HG03175 (cell line): Measurements from ENCODE around the gene CASP10.

Source experiments
- ATAC-seq: cut with Tn5 transposase; IDR thresholded peaks from one replicate; pipeline ENCODE4 v1.9.1; 2021; ENCODE audit warnings: mild to moderate bottlenecking, moderate library complexity; ENCODE audit not compliant: unreplicated experiment

Gene CASP10

DNA sequence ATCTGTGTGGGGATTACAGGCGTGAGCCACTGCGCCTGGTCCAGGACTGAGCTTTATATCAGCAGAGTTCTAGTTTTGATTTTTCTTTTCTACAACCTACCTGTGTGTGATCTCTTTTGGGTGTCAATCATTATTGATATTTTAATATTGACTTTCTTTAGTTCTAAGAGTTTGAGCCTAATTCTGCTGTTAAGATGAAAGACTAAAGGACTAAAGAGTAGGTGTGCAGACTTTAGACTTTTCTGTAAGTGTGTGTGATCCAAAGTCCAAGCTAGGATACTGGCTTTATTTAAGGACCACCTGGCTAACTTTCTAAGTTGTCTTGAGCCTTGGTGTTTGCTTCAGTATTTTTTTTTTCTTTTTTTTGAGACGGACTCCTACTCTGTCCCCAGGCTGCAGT lies 12.4 kb downstream of the CASP10 start:
- no peak for ATAC-seq

DNA sequence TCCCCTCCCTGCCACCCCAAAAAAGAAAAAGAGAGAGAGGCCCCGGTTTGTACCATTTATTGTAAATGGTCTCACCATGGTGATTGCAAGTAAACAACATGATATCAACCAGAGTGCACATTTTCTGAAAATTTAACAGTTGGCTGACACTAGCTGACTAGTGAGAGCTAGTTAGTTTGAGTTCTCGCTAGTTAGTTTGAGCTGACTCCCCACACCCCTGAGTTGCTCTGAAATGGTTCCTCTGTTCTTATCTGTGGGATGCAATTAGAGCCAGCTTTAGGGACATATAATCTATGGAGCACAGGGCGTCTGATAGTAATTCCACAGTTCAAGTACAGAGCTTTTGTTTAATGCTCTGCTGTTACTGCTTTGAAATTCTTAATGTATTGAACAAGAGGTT lies 13.1 kb downstream of the CASP10 start:
- no peak for ATAC-seq

DNA sequence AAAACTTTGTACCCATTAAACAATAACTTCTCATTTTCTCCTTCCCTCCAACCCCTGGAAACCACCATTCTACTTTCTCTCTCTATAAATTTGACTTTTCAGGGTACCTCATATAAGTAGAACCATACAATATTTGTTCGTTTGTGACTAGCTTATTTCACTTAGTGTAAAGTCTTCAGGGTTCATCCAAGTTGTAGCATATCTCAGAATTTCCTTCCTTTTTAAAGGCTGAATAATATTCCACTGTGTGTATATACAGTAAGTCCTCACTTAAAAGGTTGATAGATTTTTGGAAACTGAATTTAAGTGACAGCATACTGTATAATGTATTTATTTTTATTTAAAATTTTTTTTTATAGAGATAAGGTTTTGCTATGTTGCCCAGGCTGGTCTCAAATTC lies 13.9 kb downstream of the CASP10 start:
- no peak for ATAC-seq

DNA sequence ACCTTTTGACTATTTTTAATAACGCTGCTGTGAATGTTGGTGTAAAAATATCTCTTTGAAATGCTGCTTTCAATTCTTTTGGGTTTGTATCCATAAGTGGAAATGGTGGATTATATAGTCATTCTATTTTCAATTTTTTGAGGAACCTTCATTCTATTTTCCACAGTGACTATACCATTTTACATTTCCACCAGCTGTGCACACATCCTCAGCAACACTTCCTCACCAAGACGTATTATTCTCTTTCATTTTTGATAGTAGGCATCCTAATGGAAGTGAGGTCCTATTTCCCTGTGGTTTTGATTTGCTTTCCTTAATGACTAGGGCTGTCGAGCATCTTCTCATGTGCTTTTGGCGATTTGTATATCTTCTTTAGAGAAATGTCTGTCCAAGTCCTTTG lies 14.8 kb downstream of the CASP10 start:
- no peak for ATAC-seq

DNA sequence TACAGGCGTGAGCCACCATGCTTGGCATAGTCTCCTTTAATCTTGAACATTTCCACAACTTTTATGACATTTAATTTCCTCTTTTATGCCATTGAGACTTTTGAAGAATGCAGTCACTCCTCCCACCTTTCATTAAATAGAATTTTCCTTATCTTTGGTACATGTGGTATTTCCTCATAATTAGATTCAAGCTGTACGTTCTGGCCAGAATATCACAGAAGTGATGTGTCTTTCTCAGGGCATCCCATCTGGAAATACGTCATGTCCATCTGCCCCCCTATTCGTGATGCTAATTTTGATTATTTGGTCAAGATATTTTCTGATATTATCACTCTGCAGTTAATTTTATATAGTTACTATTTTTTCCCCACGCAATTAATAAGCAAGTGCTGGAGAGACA lies 16.9 kb downstream of the CASP10 start:
- ATAC-seq = no peak

DNA sequence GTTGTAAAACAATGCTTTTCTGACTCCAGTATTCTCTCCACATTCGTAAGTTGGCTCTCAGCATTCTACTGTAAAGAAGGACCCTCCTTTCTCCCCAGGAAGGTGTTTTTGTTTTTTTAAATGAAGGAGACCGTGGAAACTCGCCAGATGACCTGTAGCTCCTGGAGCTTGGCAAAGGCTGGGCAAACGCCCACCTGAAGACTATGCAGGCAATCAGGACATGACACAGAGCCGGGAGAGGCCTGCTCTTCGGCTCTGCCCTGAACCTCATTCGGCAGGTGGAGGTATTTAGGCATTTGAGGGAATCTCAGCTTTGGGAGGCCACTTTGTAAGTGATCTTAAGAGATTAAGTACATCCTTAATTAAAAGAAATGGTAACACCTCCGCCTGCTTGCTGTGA lies 17.4 kb downstream of the CASP10 start:
- no peak for ATAC-seq

DNA sequence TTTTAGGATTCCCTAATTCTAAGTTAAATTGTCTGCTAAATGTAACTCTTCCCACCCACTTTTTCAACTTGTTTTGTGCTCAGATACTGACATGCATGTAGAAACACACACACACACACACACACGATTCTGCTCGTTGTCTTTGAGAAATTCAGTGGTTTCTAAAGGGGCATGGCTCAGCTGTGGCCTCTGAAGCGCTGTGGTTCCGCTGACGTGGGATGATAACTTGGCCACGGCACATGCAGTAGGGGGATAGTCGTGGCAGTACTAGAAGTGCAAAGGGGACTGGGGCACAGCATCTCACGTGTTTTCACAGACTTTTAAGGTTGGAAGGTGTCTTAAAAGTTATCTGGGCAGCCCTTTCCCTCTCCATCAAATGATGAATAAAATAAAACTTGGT lies 18.4 kb downstream of the CASP10 start:
- ATAC-seq = no peak

DNA sequence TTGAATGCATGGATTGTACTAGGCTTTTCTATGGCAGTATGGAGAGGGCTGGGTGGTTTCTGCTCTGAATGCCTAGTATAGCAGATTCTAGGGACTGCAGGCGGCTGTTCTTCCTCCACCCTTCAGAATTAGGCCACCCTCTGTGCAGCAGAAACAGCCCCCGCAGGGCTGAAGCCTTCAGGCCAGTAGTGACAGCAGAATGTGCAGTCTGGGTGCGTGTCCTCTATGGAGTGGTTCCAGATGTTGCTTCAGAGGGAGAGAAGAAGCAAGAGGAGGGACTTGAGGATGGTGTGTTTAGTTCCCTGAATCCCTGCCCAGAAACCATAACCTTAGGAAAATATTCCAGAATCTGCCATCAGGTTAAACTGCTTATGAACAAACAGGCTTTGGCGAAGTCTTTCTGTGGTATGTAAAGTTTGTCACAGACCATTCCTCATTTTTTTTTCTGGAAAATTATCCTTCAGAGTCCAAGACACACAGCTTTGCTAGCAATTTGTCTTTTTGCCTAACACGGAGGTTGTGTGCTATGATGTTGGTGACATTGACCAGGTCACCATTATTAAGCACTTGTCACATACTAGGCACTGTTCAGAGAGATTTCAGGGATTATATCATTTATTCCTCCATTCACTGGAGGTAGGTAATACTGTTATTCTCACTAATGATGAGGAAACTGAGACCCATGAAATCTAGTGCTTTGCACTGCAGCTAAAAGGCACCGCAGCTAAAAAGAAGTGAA lies 21.1 kb downstream of the CASP10 start:
- no peak for ATAC-seq

DNA sequence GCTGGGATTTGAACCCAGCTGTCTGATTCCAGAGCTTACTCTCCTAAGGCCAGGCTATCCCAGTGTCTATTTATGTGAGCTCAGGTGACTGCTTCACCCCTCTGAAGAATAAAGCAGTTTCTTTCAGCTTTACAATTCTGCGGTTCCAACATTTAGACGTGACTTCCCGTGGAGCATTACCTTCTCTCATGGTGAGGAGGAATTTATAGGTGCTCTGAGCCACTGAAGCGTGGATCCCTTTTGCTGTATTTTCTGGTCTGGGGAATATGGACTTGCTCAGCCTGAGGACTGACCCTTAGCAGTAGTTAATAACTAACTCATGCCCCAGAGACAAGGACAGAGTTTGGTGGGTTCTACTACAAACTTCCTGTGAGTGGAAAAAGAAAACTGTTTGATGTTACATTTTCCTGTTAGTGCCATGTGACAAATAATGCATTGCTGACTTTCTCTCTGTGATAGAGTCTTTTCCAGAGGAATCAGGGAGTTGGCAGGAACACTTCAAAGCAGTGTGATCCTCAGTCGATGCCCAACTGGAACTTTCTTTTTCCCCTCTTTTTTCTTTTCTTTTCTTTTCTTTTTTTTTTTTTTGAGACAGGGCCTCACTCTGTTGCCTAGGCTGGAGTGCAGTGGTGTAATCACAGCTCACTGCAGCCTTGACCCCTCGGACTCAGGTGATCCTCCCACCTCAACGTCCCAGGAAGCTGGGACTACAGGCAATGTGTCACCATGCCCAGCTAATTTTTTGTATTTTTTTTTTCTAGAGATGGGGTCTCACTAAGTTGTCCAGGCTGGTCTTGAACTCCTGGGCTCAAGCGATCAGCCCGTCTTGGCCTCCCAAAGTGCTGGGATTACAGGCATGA lies 21.9 kb downstream of the CASP10 start:
- no peak for ATAC-seq

DNA sequence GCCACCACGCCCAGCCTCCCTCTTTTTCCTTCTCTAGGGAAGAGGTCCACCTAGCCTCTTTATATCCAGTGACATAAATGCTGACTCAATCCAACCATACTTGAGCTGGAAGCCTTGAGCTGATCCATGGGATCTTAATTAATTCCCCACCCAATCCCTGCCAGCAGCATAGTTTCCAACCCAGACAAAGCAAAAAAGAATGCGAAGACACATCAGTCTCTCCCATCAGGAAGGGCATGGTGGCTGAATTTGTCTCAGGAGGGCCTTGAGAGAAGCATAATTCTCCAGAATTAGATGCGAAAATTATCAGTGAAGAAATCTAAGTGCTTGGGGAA lies 22.5 kb downstream of the CASP10 start:
- ATAC-seq = no peak

DNA sequence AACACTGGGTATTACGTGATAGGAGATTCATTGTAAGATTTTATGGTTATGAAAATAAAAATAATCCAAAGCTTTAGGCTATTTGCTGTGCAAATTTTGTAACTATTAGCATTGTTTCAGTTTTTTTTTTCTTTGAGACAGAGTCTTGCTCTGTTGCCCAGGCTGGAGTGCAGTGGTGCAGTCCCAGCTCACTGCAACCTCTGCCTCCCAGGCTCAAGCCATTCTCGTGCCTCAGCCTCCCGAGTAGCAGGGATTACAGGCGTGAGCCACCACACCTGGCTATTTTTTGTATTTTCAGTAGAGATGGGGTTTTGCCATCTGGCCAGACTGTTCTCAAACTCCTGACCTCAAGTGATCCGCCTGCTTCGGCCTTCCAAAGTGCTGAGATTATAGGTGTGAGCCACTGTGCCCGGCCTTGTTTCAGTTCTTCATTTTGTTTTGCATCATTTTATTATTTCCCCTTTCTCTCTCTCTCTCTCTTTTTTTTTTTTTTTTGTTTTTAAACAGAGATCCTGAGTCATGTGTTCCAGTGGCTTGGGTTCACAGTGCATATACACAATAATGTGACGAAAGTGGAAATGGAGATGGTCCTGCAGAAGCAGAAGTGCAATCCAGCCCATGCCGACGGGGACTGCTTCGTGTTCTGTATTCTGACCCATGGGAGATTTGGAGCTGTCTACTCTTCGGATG lies 25.8 kb downstream of the CASP10 start:
- peak; percentile 78 for ATAC-seq

DNA sequence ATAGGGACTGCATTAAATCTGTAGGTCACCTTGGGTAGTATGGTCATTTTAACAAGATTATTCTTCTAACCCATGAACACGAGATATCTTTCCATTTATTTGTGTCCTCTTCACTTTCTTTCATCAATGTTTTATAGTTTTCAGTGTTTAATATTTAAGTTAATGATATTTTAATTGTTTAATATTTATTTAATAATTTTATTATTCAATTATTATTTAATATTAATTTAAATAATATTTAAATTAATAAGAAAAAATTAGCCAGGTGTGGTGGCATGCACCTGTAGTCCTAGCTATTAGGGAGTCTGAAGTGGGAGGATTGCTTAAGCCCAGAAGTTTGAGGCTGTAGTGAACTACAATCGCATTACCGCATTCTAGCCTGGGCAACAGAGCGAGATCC lies 33.0 kb downstream of the CASP10 start:
- ATAC-seq = no peak

DNA sequence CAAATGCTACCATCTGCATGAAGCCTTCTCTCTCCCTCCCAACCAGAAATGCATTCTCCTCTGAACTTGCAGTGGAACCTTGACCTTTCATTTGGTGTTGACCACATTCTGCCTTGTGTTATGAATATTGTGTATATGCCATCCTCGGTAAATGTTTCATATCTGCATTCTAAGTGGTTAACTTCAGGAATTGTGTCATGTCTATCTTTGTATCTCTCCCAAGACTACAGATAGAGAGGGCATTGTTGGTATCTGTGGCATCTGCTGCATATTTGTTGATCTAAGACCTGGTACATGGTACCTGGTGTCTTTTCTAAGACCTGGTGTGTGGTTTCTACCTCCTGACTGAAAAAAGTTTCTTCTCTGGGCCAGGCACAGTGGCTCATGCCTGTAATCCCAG lies 34.0 kb downstream of the CASP10 start:
- ATAC-seq = no peak

DNA sequence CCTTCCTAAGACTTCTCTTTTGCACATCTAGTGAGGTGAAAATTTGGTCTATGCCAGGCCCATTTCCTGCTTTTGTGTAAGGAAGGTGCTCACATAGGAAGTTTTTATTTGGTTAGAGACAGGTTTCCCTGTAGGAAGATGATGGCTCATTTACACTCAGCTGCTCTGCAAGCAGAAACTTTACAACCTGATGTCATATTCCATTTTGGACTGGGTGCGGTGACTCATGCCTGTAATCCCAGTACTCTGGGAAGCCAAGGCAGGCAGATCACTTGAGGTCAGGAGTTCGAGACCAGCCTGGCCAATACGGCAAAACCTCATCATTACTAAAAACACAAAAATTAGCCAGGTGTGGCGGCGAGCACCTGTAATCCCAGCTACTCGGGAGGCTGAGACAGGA lies 35.8 kb downstream of the CASP10 start:
- ATAC-seq = no peak

DNA sequence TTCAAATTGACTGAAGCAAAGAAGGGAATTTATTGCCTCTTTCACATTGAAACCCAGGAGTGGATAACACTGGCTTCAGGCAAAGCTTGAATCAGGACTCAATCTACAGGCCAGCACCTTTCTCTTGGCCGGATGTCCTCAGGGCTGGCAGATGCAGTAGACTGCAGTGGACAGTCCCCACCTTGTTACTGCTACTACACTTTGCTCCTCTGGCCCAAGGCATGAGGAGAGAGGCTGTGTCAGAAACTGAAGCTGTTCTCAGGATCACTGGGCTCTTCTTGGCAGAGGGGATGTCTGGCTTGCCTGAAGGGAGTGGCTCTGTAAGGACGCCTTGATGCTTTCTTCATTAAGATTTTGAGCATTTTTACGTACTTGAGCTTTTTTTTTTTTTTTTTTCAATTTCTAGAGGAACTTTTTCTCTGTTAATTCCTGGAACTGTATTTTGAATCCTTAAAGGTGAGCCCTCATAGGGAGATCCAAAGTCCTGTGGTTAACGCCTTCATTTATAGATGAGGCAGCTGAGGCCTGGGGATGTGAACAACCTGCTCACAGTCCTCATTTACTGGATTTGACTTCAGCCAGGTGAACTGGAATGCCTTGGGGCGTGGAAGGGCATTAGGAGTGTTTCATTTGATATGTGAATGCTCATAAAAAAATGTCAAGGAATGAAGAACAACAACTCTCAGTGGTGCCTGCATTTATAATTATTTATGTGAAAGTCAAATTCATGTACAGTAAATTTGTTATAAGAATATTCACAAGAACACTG lies 36.6 kb downstream of the CASP10 start:
- no peak for ATAC-seq

DNA sequence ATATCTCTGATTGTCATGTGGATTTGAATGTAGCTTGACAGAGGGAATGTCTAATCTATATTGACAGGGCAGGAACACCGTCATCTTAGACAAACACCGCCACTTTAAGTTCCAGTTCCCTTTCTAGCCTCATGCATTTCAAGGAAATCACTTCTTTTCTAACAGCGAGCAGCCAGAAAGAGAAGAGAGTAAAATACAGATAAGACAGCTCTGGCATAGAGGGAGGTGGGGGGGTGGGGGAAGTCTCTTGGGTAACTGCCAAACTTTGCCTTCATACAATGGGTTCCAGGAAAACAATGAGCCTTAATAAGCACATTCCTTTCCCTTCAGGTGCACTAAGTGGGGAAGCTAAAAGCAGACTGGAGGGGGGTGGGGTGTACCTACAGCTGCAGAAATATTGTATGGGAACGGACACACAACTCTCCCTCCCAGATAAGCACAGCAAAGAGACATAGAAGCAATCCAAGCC lies 37.2 kb downstream of the CASP10 start:
- no peak for ATAC-seq

DNA sequence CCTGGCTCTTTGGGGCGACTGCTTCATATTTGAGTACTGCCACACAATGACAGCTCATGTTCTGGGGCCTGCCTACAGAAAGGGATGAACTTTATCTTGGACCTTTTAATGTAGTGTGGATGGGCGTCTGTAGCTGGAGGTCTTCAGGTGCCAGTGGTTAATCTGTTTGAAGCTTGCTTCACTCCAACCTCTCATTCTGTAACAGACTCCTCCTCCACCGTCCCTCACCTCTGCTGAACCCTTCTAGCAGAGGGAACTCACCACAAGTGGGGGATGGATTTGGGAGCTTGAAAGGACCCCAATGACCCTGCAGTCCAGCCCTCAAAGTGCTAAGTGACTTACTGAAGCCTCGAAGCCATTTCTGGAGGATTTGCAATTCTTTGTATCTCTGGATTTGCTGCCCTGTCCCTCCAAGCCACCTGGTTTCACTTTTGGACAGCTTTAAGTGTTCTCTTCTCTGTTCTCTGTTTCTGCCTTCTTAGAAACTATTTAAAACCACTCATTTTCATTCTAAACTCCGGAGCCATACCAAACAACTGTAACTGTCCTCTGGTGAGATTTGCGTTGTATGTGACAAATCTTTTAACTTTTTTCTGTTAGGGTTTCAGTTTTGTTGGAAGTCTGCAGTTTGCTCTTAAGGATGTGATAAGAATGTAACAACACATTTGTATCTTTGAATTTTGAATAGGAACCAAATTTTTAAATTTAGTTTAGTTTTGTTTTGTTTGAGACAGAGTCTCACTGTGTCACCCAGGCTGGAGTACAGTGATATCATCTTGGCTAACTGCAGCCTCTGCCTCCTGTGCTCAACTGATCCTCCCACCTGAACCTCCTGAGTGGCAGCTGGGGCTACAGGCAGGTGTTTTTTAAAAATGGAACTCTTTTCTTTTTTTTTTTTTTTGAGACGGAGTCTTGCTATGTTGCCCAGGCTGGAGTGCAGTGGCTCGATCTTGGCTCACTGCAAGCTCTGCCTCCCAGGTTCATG lies 40.4 kb downstream of the CASP10 start:
- ATAC-seq = peak; percentile 89

DNA sequence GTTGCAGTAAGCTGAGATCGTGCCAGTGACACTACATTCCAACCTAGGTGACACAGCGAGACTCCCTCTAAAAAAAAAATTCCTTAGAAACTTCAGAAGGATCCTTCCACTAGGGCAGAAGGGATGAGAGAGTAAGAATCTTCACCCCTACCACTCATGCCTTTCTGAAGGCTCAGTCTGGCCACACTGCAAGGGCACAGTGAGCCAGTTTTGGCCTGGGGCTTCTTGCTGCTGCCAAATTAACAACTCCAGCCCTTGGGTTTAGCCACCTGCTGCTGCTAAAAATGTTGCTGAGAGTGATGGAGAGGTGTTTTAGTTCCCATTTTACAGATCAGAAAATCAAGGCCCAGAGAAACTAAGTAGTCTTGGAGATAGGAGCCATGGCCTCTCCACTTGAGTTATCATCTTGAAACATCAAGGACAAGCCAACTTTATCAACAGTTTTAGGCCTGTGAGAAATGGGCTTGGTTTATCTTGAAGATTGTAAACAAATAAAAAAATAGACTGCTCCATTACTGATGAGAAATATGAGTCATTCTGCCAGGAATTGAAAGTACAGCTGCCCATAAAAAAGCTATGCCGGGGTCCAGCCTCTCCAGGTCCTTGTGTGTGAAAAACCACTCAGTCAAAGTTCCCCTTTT lies 45.5 kb downstream of the CASP10 start:
- no peak for ATAC-seq

DNA sequence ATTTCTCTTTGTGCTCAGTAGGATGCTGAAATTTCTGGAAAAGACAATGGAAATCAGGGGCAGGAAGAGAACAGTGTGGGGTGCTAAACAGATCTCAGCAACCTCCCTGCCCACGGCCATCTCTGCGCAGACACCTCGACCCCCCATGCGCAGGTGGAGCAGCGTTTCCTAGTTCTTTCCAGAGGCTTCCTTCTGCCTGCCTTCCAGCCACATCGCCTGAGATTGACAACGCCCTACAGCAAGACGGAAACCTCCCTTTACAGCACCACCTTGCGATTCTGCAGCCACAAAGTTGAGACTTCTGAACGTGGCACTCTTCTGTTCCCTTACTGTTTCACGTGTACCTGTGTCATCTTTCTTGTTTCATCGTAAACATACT lies 46.0 kb downstream of the CASP10 start:
- no peak for ATAC-seq
